PC-9 (cell line): ENCODE data around the gene MACROD2. TPM values are rescaled to one million over a fixed set of nuclear protein-coding genes. Genes with fewer than 3 reads are reported as not detected.

ENCODE experiments used
- BruUV-seq: library from RNA; stranded (reverse); fragments of 400-500 nt; replicated peaks from 2 replicates; lab custom pipeline; 2021; lab: Mats Ljungman, UMichigan
- CTCF ChIA-PET: fragments of 300-600 bp; sonication (Branson Sonifier 250); formaldehyde crosslinking; loops from one replicate; lab custom pipeline; 2022; ENCODE audit warnings: antibody characterized with exemption; lab: Charles Lee
- POLR2A ChIA-PET: fragments of 300-600 bp; sonication (Branson Sonifier 250); formaldehyde crosslinking; loops from one replicate; lab custom pipeline; 2022; ENCODE audit warnings: antibody characterized with exemption; ENCODE audit not compliant: unreplicated experiment; lab: Charles Lee
- DNase-seq, 2 experiments: peaks; one replicate each; pipeline versions ENCODE4 v3.0.0 to v3.0.0-alpha.2; 2015 to 2022; ENCODE audit warnings: mixed read lengths in 1 of 2
- H2AFZ ChIP-seq: fragments of 200-600 bp; sonication (generic); 2 replicates; pipeline ENCODE4 v1.8.1; 2017; ENCODE audit warnings: antibody characterized with exemption
- H3F3A ChIP-seq: fragments of 200-600 bp; sonication (generic); 2 replicates; pipeline ENCODE4 v1.8.1; 2017; ENCODE audit warnings: antibody characterized with exemption, mild to moderate bottlenecking, low read depth; ENCODE audit not compliant: insufficient read depth
- H3K27ac ChIP-seq: fragments of 200-600 bp; sonication (generic); 2 replicates; pipeline ENCODE4 v1.6.1; 2016; ENCODE audit warnings: mixed run types
- H3K27me3 ChIP-seq: fragments of 200-600 bp; sonication (generic); 2 replicates; pipeline ENCODE4 v1.6.1; 2016; ENCODE audit warnings: low read depth, mixed run types; ENCODE audit not compliant: insufficient read depth
- H3K36me3 ChIP-seq: fragments of 200-600 bp; sonication (generic); 2 replicates; pipeline ENCODE4 v1.6.1; 2016; ENCODE audit warnings: low read depth, mixed run types
- H3K4me1 ChIP-seq: fragments of 200-600 bp; sonication (generic); replicated peaks from 2 replicates; pipeline ENCODE4 v1.6.1; 2016; ENCODE audit warnings: mixed run types; ENCODE audit not compliant: insufficient read depth
- H3K4me2 ChIP-seq: fragments of 200-600 bp; sonication (generic); 2 replicates; pipeline ENCODE4 v1.6.1; 2017; ENCODE audit warnings: mixed run types
- H3K4me3 ChIP-seq: fragments of 200-600 bp; sonication (generic); 2 replicates; pipeline ENCODE4 v1.6.1; 2016; ENCODE audit warnings: mixed run types
- H3K79me2 ChIP-seq: fragments of 200-600 bp; sonication (generic); 2 replicates; pipeline ENCODE4 v1.6.1; 2017; ENCODE audit warnings: low read depth, mixed run types
- H3K9me2 ChIP-seq: fragments of 200-600 bp; sonication (generic); 2 replicates; pipeline ENCODE4 v1.8.1; 2017; ENCODE audit warnings: mild to moderate bottlenecking; ENCODE audit not compliant: insufficient read depth
- H3K9me3 ChIP-seq: fragments of 200-600 bp; sonication (generic); 2 replicates; pipeline ENCODE4 v1.8.1; 2016; ENCODE audit warnings: low read depth; ENCODE audit not compliant: insufficient read depth
- H4K20me1 ChIP-seq: fragments of 200-600 bp; sonication (generic); 2 replicates; pipeline ENCODE4 v1.8.1; 2017; ENCODE audit not compliant: insufficient read depth
- CTCF ChIP-seq: fragments of 200-600 bp; sonication (generic); conservative IDR thresholded peaks from 2 replicates; pipeline ENCODE4 v1.6.1; 2017; ENCODE audit warnings: mixed run types, antibody characterized with exemption, mild to moderate bottlenecking, moderate library complexity
- EZH2 ChIP-seq: fragments of 200-600 bp; sonication (generic); IDR thresholded peaks from 2 replicates; pipeline ENCODE4 v1.8.0; 2017; ENCODE audit warnings: antibody characterized with exemption, low read depth
- intact Hi-C: fragments of 100-400 bp; cut with micrococcal nuclease; formaldehyde crosslinking; loops from one replicate; pipeline ENCODE4 v1.10.0; 2022; ENCODE audit not compliant: unreplicated experiment
- total RNA-seq: library from RNA; stranded (reverse); gene quantifications from 2 replicates; pipeline ENCODE4 v1.2.3, GENCODE V29; 2021

The MACROD2 gene
- total RNA-seq, 1 experiment from 2014 or later = 11.4 TPM

- no peaks in the 10 kb centered on the region for H3K9me2 ChIP-seq
- no peaks in the 10 kb centered on the region; the same call in 1 of the 2 replicates for H3F3A ChIP-seq
- H3K79me2 ChIP-seq = no peaks in the 10 kb centered on the region
- H3K4me1 ChIP-seq = no peaks in the 10 kb centered on the region
- no peaks in the 10 kb centered on the region for H3K27me3 ChIP-seq
- ChIA-PET CTCF (no interaction called here), POLR2A (no interaction called here)
- H3K4me2 ChIP-seq = no peak overlapping the region
- H3K36me3 ChIP-seq = no peaks in the 10 kb centered on the region
- H3K9me3 ChIP-seq = no peaks in the 10 kb centered on the region
- no peak overlapping the region; the same call in 1 of the 2 replicates for H2AFZ ChIP-seq
- no peak overlapping the region for H3K4me3 ChIP-seq
- no peaks in the 10 kb centered on the region for H4K20me1 ChIP-seq
- no peak overlapping the region for H3K27ac ChIP-seq
- intact Hi-C loops = no loop called here
- TF ChIP-seq EZH2 (no peak), CTCF (no peak)
- BruUV-seq = no TSS peak
- no peak for DNase-seq
These were observed 1991.4 kb downstream of the MACROD2 start for GRCh38 chr20:15986690-15987089.

DNA sequence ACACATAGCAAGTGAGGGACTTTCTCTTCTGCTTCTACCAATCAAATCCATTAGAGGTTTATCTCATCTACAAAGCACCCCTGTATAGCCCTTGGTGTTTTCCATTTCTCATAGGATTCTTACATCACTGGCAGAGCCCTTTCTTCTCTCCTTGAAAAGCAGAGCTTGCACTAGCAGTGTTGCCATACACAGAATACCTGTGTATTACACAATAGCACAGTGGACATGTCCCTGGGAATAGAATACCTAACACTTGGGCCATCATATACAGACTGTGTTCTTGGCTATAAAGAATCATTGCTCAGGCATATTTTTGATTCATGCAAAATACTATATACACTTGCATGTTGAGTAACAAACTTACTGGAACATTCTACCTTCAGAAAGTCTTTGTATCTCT lies 1996.0 kb downstream of the MACROD2 start:
- Histone ChIP-seq H2AFZ (no peak overlapping the region), H3K27ac (no peak overlapping the region), H3K9me3 (peaks cover 3% of the 10 kb centered on the region; the same call in 1 of the 2 replicates), H3K4me1 (peaks cover 8% of the 10 kb centered on the region), H3K79me2 (no peaks in the 10 kb centered on the region), H3K36me3 (no peaks in the 10 kb centered on the region), H3K9me2 (no peaks in the 10 kb centered on the region), H3K4me3 (no peak overlapping the region), H4K20me1 (no peaks in the 10 kb centered on the region), H3K4me2 (no peak overlapping the region), H3F3A (no peaks in the 10 kb centered on the region; the same call in 1 of the 2 replicates), H3K27me3 (no peaks in the 10 kb centered on the region)
- no peak for TF ChIP-seq CTCF
- TF ChIP-seq EZH2 = no peak
- BruUV-seq = no TSS peak
- CTCF ChIA-PET = no interaction called here
- DNase-seq = no peak
- intact Hi-C loops = no loop called here
- POLR2A ChIA-PET = no interaction called here

DNA sequence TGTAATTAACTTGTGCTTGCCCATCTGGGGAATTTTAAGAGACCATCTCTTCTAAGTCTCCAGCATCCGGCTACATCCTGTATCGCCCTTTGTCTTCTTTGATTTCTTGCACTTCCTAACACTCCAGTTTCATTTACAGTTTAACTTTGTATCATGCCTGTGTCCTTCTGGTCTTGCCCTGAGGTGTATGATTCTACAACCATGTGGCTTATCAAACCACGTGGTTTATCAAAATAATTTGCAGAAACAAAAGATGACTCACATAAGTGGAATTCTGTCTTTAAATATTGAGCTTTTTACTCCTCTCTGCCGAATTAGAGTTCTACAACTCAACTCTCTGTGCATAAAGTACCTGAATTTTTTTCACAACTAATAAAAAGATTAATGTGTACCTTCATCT lies 1997.2 kb downstream of the MACROD2 start:
- CTCF ChIA-PET = no interaction called here
- H2AFZ ChIP-seq = no peak overlapping the region
- H3K79me2 ChIP-seq = no peaks in the 10 kb centered on the region
- TF ChIP-seq EZH2 = no peak
- TF ChIP-seq CTCF = no peak
- peak in 1 of 2 experiments; percentile 61 for DNase-seq
- H3K36me3 ChIP-seq = no peaks in the 10 kb centered on the region
- BruUV-seq = no TSS peak
- no peaks in the 10 kb centered on the region for H4K20me1 ChIP-seq
- no peak overlapping the region for H3K27ac ChIP-seq
- no peaks in the 10 kb centered on the region; the same call in 1 of the 2 replicates for H3F3A ChIP-seq
- peaks cover 8% of the 10 kb centered on the region for H3K4me1 ChIP-seq
- intact Hi-C loops = no loop called here
- no peak overlapping the region for H3K4me3 ChIP-seq
- H3K27me3 ChIP-seq = no peaks in the 10 kb centered on the region
- H3K9me3 ChIP-seq = peaks cover 14% of the 10 kb centered on the region
- H3K4me2 ChIP-seq = no peak overlapping the region
- POLR2A ChIA-PET = no interaction called here
- H3K9me2 ChIP-seq = no peaks in the 10 kb centered on the region
